Cardiac septum (tissue), 1 donor: Measurements from ENCODE around the gene LMX1A. TPM values are rescaled to one million over a fixed set of nuclear protein-coding genes. Genes with fewer than 3 reads are reported as not detected.

ENCODE experiments used
- DNase-seq: peaks from one replicate; pipeline ENCODE4 v3.0.0-alpha.2; 2020; ENCODE audit warnings: low spot score
- intact Hi-C: fragments of 100-400 bp; cut with DNase I; formaldehyde crosslinking; loops from one replicate; pipeline ENCODE4 v1.14.0; 2022
- long read RNA-seq: library from polyadenylated mRNA; unstranded; transcript quantifications from one replicate; pipeline ENCODE4 v2.0.0, GENCODE V29; 2021
- total RNA-seq: library from RNA; stranded (reverse); fragmentation: NEBNext Ultra II Directional; extraction: Animal tissue kit (Norgen Biotek cat#: 25700); gene quantifications from one replicate; pipeline ENCODE4 v1.2.1, GENCODE V29; 2021
- donor health status: DM: no; HTN: no; CAD: no.

LMX1A gene
- 0.22 TPM for total RNA-seq
- long read RNA-seq, result 0 reads

DNA sequence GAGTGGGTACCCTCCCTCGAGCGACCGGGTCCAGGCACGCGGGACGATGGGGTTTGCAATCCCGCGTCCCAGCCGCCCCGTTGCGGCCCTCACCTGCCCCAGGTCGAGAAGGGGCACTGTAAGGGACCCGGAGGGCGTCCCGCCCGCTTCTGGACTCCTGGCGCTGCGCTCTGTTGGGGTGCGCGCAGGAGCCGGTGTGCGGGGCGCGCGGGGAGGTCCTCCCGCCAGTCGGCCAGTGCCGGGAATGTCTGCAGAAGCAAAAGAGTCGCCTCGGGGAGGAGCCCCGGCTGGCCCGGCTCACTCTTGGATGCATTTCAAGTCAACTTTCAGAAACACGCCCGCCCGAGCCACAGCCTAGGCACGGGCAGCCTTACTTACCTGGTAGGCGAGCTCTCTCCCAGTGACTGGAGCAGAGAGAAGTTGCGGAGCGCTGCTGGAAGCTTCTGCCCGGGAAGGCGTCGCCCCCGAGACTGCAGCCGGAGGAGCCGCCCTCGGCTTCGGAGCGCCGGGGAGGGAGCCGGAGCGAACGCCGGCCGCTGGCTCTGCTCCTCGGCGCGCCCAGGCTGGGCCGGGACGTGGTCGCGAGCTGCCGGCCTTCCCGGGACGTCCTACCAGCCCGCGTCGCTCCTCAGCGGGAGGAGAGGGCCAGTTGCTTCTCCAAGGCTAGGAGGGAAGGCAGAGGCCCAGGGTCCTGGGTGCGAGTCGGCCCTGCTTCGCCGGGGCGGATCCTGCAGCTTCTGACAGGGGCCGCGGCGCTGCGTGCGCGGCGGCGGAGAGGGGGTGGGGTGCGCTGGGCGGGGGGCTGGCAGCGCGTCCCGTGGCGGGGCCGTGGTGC lies at the start of gene LMX1A:
TSS of gene LMX1A (minus strand) at position 739 of the 835 bp plus-strand sequence. CDS start 1,156 bp downstream, outside the sequence.
- DNase-seq, result no peak

DNA sequence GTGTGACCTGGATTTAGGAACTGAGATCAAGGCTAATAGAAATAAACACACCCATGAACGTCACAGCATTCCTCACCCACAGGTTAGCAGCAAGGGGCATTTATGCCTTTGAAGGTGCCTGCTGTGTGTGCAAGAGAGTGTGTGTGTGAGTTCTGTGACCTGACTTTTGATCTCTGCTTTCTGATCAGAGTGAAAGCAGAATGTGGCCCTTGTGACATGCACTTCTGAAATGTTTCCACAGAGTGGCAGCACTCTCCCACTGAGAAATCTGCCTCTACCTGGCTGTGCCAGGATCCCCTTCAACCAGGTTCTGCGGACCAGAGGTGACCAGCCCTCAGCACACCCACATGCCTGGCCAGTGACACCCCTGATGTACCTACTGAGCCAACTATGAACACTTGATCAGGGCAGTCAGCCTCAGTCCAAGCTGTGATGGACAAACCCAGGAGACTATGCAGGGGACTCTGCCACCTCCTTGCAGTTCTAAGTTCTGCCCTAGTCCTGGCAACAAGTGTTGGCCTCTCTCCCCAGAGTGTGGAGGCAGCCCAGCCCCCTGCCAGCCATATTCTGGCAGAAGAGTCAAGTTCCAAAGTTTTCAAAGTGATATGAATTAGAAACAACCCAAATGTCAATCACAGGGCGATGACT lies 47.4 kb upstream of the LMX1A start:
- intact Hi-C loops, result loop anchor here (1.0 to 10.0 kb wide), 2 partner anchors 189 to 761 kb away; partner anchors contain the start of gene FAM78B
- DNase-seq, result no peak

More for the DNA sequence above, at the start of gene LMX1A:
- intact Hi-C loops, result no loop called here

DNA sequence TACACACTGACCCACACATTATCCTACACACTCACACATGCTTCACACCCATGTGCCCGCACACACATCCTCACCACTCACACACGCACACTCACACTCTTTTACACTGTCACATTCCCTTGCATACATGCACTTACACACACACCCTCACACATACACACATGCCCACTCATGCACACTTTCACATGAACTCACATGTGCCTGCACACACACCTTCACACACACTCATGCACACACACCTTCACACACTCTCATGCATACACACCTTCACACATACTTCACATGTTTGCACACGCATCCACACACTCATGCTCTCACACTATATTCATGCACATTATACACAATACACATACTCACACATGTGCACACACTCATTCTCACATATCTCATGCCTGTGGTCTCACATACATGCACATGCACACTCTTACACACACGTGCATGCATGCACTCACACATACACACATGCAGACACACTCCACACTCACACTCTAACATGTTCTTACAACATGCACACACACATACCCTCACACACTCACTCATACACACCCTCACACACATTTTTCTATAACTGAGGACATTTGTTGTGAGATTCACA lies 46.1 kb upstream of the LMX1A start:
- no peak for DNase-seq

GRCh38 chr1:165397944-165398343 lies 41.4 kb upstream of the LMX1A start:
- DNase-seq, result no peak
- intact Hi-C loops, result loop anchor here (5.0 kb wide), 1 partner anchor 514 kb away; no protein-coding TSS in a partner anchor

More for the DNA sequence above, 46.1 kb upstream of the LMX1A start:
- intact Hi-C loops, result loop anchor here (10.0 kb wide), 1 partner anchor 762 kb away; the partner anchor contains the start of gene FAM78B

GRCh38 chr1:165395901-165396300 lies 39.4 kb upstream of the LMX1A start:
- intact Hi-C loops, result loop anchor here (5.0 kb wide), 1 partner anchor 516 kb away; no protein-coding TSS in a partner anchor
- DNase-seq, result no peak

- no peak for DNase-seq
- intact Hi-C loops, result loop anchor here (5.0 kb wide), 1 partner anchor 517 kb away; no protein-coding TSS in a partner anchor
These were observed 39.0 kb upstream of the LMX1A start for GRCh38 chr1:165395478-165395877.

DNA sequence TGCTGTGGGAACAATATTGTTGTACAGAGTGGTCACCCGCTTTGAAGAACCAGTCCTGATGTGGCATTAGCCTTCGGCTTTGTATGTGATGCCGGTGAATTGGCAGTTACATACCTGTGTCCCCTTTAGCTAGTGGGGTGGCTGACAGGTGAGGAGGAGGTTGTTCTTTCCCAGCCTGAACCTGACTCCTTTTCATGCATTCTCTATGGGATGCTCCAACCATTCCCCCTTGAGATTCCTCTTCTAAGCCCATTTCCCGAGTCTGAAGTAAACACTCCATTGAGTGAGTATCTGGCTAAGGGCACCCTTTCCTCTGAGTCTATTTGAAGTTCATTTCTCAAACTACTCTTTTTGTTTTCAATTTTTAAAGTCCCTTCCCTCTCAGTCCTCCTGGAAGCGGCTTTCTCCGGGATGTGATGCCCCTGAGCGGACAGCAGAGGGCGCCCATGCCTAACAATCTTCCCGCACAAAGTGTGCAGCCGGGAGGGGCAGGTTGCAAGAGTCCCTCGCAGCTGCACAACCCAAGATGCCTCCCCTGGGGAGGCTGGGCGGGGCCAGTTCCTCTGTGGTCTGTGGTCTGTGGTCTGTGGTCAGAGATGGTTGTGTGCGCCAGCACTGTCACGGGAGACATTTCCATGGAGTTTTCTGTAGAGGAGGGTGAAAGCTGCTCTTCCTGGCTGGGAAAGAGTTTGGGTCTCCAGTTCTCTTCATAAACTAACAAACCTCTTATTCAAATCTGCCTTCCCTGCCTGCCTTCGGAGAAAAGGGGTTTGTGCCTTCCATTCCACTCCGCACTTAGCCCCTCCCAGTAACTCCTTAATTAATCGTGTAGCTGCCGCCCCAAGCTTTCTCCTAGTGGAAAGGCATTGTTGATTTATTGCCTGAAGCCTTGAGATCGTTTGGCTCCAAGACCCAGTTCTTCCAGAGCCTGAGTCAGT lies 36.4 kb upstream of the LMX1A start:
- DNase-seq, result peak; percentile 90
- intact Hi-C loops, result loop anchor here (2.0 kb wide), 1 partner anchor 200 kb away; no protein-coding TSS in a partner anchor

- intact Hi-C loops, result no loop called here
- DNase-seq, result no peak
These were observed 33.1 kb upstream of the LMX1A start for GRCh38 chr1:165389609-165390008.

DNA sequence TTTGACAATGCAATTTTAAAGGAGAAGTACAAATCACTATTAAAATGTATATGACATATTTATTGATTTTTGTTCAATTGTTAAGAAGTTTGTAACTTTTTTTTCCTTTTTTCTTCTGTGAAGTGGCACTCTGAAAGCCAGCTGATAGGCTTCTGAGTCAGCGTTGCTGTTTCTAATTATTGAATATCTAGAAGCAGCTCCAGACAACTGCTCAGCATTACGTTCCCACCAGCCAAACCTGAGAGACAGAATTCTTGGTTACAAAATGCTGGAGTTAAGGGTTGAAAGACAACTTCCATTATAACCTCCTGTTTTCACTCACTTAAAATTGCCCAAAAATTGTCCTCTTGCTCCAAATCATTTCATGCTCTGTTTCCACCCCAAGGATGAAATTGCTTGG lies 31.4 kb upstream of the LMX1A start:
- DNase-seq, result no peak
- intact Hi-C loops, result no loop called here

- intact Hi-C loops, result no loop called here
- no peak for DNase-seq
These were observed 31.0 kb upstream of the LMX1A start for GRCh38 chr1:165387505-165387904.

DNA sequence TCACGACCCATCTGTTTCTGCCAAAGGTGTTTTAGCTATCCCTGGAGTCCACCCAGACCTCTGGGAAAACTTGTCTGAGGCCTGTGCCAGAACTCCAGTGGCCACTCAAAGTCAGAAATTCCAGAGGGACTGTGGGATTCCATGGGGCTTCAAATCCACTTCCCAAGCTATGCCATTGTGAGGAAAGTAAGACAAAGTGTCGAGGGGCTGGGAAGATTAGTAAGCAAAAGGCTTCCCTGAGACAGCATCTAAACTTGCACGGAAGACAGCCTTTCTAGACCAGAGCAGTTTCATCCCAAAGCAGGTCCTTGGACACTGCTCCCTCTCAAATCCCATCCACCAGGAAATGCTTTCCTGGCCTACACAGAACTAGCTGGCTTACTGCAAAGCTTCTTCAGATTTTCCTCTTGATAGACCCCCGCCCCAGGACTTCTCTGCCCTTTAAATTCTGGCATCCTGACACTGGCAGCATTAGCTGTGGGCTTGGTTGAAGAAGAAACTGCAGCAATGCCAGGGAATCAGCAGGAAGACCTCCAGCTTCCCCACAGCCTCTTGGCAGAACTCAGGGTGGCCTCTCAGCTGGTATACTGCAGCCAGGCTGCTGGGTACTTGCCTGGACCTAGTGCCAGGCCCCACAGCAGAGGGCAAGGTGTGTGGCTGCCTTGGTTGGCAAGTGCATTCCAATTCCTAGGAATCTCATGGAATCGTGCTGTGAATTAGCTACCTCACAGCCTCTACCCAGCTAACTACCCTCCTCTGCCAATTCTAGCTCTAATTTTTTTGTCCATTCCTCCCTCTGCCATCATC lies 27.3 kb upstream of the LMX1A start:
- no peak for DNase-seq
- intact Hi-C loops, result no loop called here

GRCh38 chr1:165383067-165383466 lies 26.6 kb upstream of the LMX1A start:
- DNase-seq, result peak; percentile 79
- intact Hi-C loops, result no loop called here

DNA sequence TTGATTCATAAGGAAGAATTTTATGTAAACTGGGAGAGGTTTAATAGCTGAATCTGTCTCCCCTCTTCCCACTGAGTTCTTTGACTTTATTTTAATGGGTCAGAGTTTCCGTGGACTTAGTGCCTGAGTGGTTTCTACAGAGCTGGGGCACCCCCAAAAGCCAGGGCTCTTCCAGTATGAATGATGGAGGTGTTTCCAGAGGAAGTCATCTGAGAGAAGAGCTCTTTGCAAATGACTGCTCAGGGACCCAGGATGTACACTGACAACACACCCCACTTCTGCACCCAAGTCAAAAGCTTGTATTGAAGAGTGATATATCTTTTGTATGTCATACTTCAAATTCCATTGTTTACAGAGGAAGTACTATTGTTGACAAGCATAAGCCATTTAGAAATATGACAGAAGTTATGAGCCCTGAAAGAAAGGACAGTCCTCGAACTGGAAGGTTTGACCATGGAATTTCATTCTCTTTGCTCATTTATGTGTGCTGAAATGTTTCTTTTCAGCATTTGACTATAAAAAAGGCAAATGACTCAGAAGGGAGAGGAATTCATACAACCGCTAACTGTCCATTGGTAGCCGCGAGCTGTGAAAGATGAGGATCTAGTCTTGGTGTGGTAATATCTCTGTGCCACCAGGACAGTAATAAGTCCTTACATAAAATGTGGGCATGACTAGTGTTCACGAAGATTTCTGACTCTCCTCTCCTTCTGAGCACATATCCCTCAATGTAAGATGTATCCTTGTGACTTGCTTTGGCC lies 25.4 kb upstream of the LMX1A start:
- DNase-seq, result no peak
- intact Hi-C loops, result no loop called here

DNA sequence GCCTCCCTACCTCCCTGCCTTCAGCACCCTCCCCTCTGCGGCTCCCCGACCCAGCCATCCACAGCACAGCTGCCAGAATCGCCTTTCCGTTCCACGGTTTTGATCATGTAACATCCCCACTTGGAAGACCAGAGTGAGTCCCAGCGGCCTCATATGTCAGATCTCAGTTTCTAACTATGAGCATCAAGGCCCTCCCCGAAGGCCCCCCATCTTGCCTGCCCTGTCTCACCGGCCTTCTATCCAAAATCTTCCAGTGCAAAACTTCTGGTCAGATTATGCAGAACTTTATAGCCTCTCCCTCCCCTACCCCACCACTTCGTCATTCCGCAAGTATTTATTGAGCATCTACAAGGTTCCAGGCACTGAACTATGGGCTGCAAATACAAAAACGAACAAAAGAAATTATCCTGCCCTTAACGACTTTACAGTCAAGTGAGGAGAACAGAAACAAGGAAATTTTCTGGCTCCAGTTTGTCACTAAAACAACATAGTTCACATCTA lies 20.3 kb upstream of the LMX1A start:
- DNase-seq, result no peak
- intact Hi-C loops, result no loop called here

DNA sequence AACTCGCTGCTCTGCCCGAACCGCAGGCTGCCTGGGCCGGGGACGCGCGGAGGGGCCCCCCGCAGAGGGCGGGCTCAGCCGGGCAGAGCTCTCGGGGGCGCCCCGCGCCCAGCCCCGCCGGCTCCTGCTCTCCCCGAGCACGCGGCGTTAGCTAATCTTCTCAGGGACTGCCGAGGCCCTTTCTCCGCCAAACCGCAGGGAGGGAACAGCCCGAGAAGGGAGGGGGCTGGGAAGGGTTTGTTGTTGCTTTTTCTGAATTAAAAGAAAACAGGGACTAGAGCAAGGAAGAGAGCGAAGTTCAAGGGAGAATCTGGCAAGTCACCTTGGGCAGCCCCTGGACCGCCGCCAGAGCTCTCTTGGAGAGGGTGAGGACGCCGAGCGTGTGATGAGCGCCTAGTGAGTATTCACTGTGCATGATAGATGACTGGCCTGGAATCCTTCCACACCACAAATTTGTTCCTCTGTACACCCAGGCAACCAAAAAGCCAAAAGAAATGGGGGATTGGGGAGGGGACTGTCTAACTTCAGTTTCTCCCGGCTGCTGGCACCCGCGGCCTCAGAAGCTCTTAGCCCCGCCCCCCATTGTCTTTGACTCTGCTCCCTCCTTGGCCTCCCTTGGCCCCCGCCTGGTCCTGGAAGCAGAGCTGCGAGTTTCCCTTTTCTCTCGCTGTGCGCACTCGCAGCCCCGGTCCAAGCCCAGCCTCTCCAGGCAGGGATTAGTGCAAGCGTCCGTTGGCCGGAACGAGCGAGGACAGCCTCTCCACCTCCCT lies 19.7 kb upstream of the LMX1A start:
- DNase-seq, result peak; percentile 91

GRCh38 chr1:165375623-165376022 lies 19.1 kb upstream of the LMX1A start:
- DNase-seq, result no peak
- intact Hi-C loops, result no loop called here

More for the DNA sequence above, 19.7 kb upstream of the LMX1A start:
- intact Hi-C loops, result no loop called here
